HepG2 (cell line): Measurements from ENCODE around the gene SULT2B1.

Source experiments
- ELK4 ChIP-seq: sonication (generic); formaldehyde crosslinking; IDR thresholded peaks from 2 replicates; pipeline ENCODE4 v1.9.0; 2021; ENCODE audit warnings: missing genetic modification reagents, borderline replicate concordance
- KAT7 ChIP-seq: IDR thresholded peaks from 2 replicates; pipeline ENCODE4 v1.6.1; 2018; ENCODE audit warnings: borderline replicate concordance, missing compliant biosample characterization
- RERE ChIP-seq: IDR thresholded peaks from 2 replicates; pipeline ENCODE4 v1.6.1; 2016; ENCODE audit warnings: low read depth, missing genetic modification reagents, missing compliant biosample characterization
- RFX1 ChIP-seq: fragments of 450-650 bp; IDR thresholded peaks from 2 replicates; pipeline ENCODE4 v1.6.1; 2017
- ZNF556 ChIP-seq: sonication (generic); formaldehyde crosslinking; IDR thresholded peaks from 2 replicates; pipeline ENCODE4 v1.4.0; 2020; ENCODE audit warnings: mild to moderate bottlenecking, missing genetic modification reagents, borderline replicate concordance
- TF ChIP-seq, protein P1 (sequence below): IDR thresholded peaks from 2 replicates; pipeline ENCODE4 v1.6.1; 2016; ENCODE audit warnings: low read depth, control low read depth
- TF ChIP-seq, protein P2 (sequence below): sonication (generic); formaldehyde crosslinking; IDR thresholded peaks from 2 replicates; pipeline ENCODE4 v1.4.0; 2020; ENCODE audit warnings: missing genetic modification reagents, borderline replicate concordance

GRCh38 chr19:48587387-48587786, 35.4 kb downstream of the SULT2B1 start:
- TF ChIP-seq RFX1 (no peak), KAT7 (CRISPR knock-in tag) (no peak), RERE (no peak), ZNF556 (no peak), ELK4 (CRISPR knock-in tag) (no peak)
- TF ChIP-seq, protein P1, sequence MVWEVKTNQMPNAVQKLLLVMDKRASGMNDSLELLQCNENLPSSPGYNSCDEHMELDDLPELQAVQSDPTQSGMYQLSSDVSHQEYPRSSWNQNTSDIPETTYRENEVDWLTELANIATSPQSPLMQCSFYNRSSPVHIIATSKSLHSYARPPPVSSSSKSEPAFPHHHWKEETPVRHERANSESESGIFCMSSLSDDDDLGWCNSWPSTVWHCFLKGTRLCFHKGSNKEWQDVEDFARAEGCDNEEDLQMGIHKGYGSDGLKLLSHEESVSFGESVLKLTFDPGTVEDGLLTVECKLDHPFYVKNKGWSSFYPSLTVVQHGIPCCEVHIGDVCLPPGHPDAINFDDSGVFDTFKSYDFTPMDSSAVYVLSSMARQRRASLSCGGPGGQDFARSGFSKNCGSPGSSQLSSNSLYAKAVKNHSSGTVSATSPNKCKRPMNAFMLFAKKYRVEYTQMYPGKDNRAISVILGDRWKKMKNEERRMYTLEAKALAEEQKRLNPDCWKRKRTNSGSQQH (CRISPR knock-in tag), result no peak
- TF ChIP-seq, protein P2, sequence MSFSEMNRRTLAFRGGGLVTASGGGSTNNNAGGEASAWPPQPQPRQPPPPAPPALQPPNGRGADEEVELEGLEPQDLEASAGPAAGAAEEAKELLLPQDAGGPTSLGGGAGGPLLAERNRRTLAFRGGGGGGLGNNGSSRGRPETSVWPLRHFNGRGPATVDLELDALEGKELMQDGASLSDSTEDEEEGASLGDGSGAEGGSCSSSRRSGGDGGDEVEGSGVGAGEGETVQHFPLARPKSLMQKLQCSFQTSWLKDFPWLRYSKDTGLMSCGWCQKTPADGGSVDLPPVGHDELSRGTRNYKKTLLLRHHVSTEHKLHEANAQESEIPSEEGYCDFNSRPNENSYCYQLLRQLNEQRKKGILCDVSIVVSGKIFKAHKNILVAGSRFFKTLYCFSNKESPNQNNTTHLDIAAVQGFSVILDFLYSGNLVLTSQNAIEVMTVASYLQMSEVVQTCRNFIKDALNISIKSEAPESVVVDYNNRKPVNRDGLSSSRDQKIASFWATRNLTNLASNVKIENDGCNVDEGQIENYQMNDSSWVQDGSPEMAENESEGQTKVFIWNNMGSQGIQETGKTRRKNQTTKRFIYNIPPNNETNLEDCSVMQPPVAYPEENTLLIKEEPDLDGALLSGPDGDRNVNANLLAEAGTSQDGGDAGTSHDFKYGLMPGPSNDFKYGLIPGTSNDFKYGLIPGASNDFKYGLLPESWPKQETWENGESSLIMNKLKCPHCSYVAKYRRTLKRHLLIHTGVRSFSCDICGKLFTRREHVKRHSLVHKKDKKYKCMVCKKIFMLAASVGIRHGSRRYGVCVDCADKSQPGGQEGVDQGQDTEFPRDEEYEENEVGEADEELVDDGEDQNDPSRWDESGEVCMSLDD (CRISPR knock-in tag), result no peak
